Activated CD4-positive, CD25-positive, alpha-beta regulatory T cell treated with anti-CD3 and anti-CD28 coated beads, Interleukin-2, amount 50 U/mL, for 16 hours (primary cell): ENCODE data around the gene CEP85L.

Source experiments
- DNase-seq: peaks from one replicate; pipeline ENCODE4 v3.0.0-alpha.2; 2020; ENCODE audit warnings: low read depth, low spot score

The CEP85L gene

GRCh38 chr6:118419448-118420394, 231.7 kb downstream of the CEP85L start:
- no peak for DNase-seq
